HepG2 (cell line): ENCODE data around the gene PARP2. TPM values are rescaled to one million over a fixed set of nuclear protein-coding genes. Genes with fewer than 3 reads are reported as not detected.

Experiments used
- ASH2L ChIP-seq: fragments of 300-600, 200-600 bp; sonication (generic); IDR thresholded peaks from 2 replicates; pipeline ENCODE4 v1.7.0; 2017; ENCODE audit warnings: low read depth, mild to moderate bottlenecking, moderate library complexity, mixed read lengths, low read length; ENCODE audit not compliant: insufficient read length
- EEA1 ChIP-seq: sonication (generic); formaldehyde crosslinking; IDR thresholded peaks from 2 replicates; pipeline ENCODE4 v1.5.1; 2020; ENCODE audit warnings: mild to moderate bottlenecking, missing genetic modification reagents, borderline replicate concordance
- FOXK2 ChIP-seq: fragments of 450-650 bp; IDR thresholded peaks from 2 replicates; pipeline ENCODE4 v1.6.1; 2016
- GTF2F1 ChIP-seq: fragments of 150-350 bp; IDR thresholded peaks from 2 replicates; pipeline ENCODE4 v1.6.1; 2014; ENCODE audit warnings: low read length
- GTF3A ChIP-seq: sonication (generic); formaldehyde crosslinking; conservative IDR thresholded peaks from 2 replicates; pipeline ENCODE4 v1.4.0; 2020; ENCODE audit warnings: mild to moderate bottlenecking, missing genetic modification reagents
- NFKBIZ ChIP-seq: IDR thresholded peaks from 2 replicates; pipeline ENCODE4 v1.6.1; 2018; ENCODE audit warnings: missing genetic modification reagents, missing compliant biosample characterization
- RERE ChIP-seq: IDR thresholded peaks from 2 replicates; pipeline ENCODE4 v1.6.1; 2016; ENCODE audit warnings: low read depth, missing genetic modification reagents, missing compliant biosample characterization
- REXO4 ChIP-seq: sonication (generic); formaldehyde crosslinking; IDR thresholded peaks from 2 replicates; pipeline ENCODE4 v1.8.0; 2022; ENCODE audit warnings: missing genetic modification reagents, mild to moderate bottlenecking, borderline replicate concordance
- RNF219 ChIP-seq: sonication (generic); formaldehyde crosslinking; IDR thresholded peaks from 2 replicates; pipeline ENCODE4 v1.5.0; 2020; ENCODE audit warnings: mild to moderate bottlenecking, missing genetic modification reagents
- SP1 ChIP-seq, 2 experiments: fragments of 450-650 bp in 1 of 2; sonication (generic) in 1 of 2; formaldehyde crosslinking in 1 of 2; IDR thresholded peaks; 2 replicates each; pipeline versions ENCODE4 v1.4.0 to v1.6.1; 2016 to 2020; ENCODE audit warnings: missing genetic modification reagents in 1 of 2
- TEAD3 ChIP-seq: optimal IDR thresholded peaks from 2 replicates; pipeline ENCODE3; 2016; ENCODE audit warnings: borderline replicate concordance
- TRIM22 ChIP-seq: fragments of 450-650 bp; IDR thresholded peaks from 2 replicates; pipeline ENCODE4 v1.6.1; 2017
- ZFX ChIP-seq: sonication (generic); formaldehyde crosslinking; IDR thresholded peaks from 2 replicates; pipeline ENCODE4 v1.4.0; 2020; ENCODE audit warnings: mild to moderate bottlenecking, low read depth, missing genetic modification reagents, moderate library complexity
- ZFYVE20 ChIP-seq: sonication (generic); formaldehyde crosslinking; IDR thresholded peaks from 2 replicates; pipeline ENCODE4 v1.8.0; 2023; ENCODE audit warnings: low read depth, mild to moderate bottlenecking, moderate library complexity, missing genetic modification reagents, borderline replicate concordance
- ZNF317 ChIP-seq: sonication (generic); formaldehyde crosslinking; IDR thresholded peaks from 2 replicates; pipeline ENCODE4 v1.5.0; 2020; ENCODE audit warnings: mild to moderate bottlenecking, missing genetic modification reagents
- ZNF34 ChIP-seq: sonication (generic); formaldehyde crosslinking; IDR thresholded peaks from 2 replicates; pipeline ENCODE4 v1.4.0; 2020; ENCODE audit warnings: mild to moderate bottlenecking, missing genetic modification reagents, borderline replicate concordance
- ZNF891 ChIP-seq: sonication (generic); formaldehyde crosslinking; IDR thresholded peaks from 2 replicates; pipeline ENCODE4 v1.5.0; 2020; ENCODE audit warnings: mild to moderate bottlenecking, missing genetic modification reagents
- polyA plus RNA-seq, 8 experiments: library from polyadenylated mRNA; depleted of rRNA in 3 of 8; stranded (reverse) in 7 of 8; unstranded in 1 of 8; fragments of >200 nt; fragmentation: Illumina TruSeq in 4 of 8; extraction: Trizol in 4 of 8; gene quantifications; 2 replicates each; pipeline versions ENCODE4 v1.2.1 to v1.2.3, GENCODE V29; 2011 to 2016; ENCODE audit warnings: low read depth in 4 of 8, missing spikeins in 1 of 8, mixed read lengths in 1 of 8; ENCODE audit not compliant: insufficient read depth in 1 of 8
- total RNA-seq, 5 experiments: library from RNA; depleted of rRNA; stranded (reverse); fragments of >200 nt; fragmentation: Illumina TruSeq; extraction: Trizol; gene quantifications; 2 replicates each; pipeline ENCODE4 v1.2.3, GENCODE V29; 2016; ENCODE audit warnings: low read depth in 1 of 5

PARP2 gene
- total and polyA plus RNA-seq, 2 of the 13 experiments (the other 11 are each of a cell fraction or from before 2014, with no cell fraction given): 37.3 to 38.4 TPM

- 0 out of 2 replicates have a peak, but pooled peaks have one; percentile 66 for TF ChIP-seq RNF219
- no peak for TF ChIP-seq EEA1 (CRISPR knock-in tag)
- TF ChIP-seq ASH2L: peak; percentile 86
- peak; percentile 98 for TF ChIP-seq TEAD3
- TF ChIP-seq SP1 (IDR thresholded peaks at IDR 0.05): no peak
- 0 out of 2 replicates have a peak, but pooled peaks have one; percentile 47 for TF ChIP-seq SP1 (CRISPR knock-in tag; IDR thresholded peaks at IDR 0.05)
- TF ChIP-seq NFKBIZ (CRISPR knock-in tag): no peak; the same call in 1 of the 2 replicates
- peak; percentile 50; the same call in 1 of the 2 replicates for TF ChIP-seq ZNF317 (CRISPR knock-in tag)
- TF ChIP-seq RERE (CRISPR knock-in tag): no peak
- 0 out of 2 replicates have a peak, but pooled peaks have one; percentile 58 for TF ChIP-seq GTF3A (CRISPR knock-in tag)
- no peak for TF ChIP-seq REXO4 (CRISPR knock-in tag)
- no peak for TF ChIP-seq ZFYVE20
- TF ChIP-seq GTF2F1: peak; percentile 94
- TF ChIP-seq TRIM22: no peak
- 0 out of 2 replicates have a peak, but pooled peaks have one; percentile 68 for TF ChIP-seq ZNF34 (CRISPR knock-in tag)
- peak; percentile 82 for TF ChIP-seq ZNF891 (CRISPR knock-in tag)
- TF ChIP-seq FOXK2: peak; percentile 68; the same call in 1 of the 2 replicates
- peak; percentile 79 for TF ChIP-seq ZFX (CRISPR knock-in tag)
Measured at GRCh38 chr14:20343092-20343861, at the start of gene PARP2 (continued).
